LNCaP clone FGC (cell line): ENCODE results near the gene ANKH.

Experiments
- DNase-seq: peaks from one replicate; pipeline ENCODE4 v3.0.0-alpha.2; 2011; ENCODE audit warnings: low read depth
- H3K4me3 ChIP-seq: 2 replicates; pipeline ENCODE4 v1.5.1; 2011; ENCODE audit warnings: mild to moderate bottlenecking, low read depth, low read length, control low read depth
- CTCF ChIP-seq: IDR thresholded peaks from 2 replicates; pipeline ENCODE4 v1.5.1; 2012; ENCODE audit warnings: mild to moderate bottlenecking; ENCODE audit not compliant: control insufficient read depth, insufficient read depth; ENCODE audit errors: extremely low read depth

Gene ANKH

GRCh38 chr5:14655146-14655741 is 216.3 kb downstream of the ANKH start:
- DNase-seq, result no peak
- no peak for TF ChIP-seq CTCF
- no peak overlapping the region for H3K4me3 ChIP-seq
